GM18951 (cell line): ENCODE data around the gene SAMD4A.

ENCODE experiments used
- POLR2A ChIP-seq: IDR thresholded peaks from 4 replicates; pipeline ENCODE4 v1.6.1; 2011; ENCODE audit warnings: mild to moderate bottlenecking; ENCODE audit not compliant: insufficient read length, insufficient read depth; ENCODE audit errors: extremely low read depth
- in situ Hi-C: fragments of 300-500 bp; cut with MboI; formaldehyde crosslinking; loops from one replicate; pipeline ENCODE4 v1.12.0; 2022; ENCODE audit warnings: low sequenced_read_pairs, mixed read lengths, inconsistent platforms; ENCODE audit not compliant: unreplicated experiment

The SAMD4A gene

DNA sequence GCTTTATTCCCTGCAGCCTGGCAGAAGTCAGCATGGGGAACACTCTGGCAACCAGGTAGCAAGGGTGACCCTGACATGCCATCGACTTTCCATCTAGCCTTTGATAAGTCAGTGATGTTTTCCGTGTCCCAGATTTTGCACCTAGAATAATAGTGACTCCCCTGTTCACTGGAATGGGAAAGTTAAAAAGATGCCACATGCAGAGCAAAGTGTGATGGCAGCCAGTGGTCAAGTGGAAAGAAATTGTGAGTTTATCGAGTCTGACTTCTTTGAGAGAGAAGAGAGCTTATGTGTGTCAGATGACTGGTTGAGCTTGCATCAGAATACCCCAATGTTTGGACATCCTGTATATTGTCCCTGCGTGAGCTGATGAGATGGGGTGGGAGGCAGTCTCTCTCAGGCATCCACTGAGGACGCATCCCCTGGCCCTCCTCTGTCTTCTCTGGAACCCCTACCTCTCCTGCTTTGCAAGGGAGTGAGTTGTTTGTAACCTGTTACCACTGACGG is 187.2 kb downstream of the SAMD4A start:
- no peak for TF ChIP-seq POLR2A
- in situ Hi-C loops = no loop called here

DNA sequence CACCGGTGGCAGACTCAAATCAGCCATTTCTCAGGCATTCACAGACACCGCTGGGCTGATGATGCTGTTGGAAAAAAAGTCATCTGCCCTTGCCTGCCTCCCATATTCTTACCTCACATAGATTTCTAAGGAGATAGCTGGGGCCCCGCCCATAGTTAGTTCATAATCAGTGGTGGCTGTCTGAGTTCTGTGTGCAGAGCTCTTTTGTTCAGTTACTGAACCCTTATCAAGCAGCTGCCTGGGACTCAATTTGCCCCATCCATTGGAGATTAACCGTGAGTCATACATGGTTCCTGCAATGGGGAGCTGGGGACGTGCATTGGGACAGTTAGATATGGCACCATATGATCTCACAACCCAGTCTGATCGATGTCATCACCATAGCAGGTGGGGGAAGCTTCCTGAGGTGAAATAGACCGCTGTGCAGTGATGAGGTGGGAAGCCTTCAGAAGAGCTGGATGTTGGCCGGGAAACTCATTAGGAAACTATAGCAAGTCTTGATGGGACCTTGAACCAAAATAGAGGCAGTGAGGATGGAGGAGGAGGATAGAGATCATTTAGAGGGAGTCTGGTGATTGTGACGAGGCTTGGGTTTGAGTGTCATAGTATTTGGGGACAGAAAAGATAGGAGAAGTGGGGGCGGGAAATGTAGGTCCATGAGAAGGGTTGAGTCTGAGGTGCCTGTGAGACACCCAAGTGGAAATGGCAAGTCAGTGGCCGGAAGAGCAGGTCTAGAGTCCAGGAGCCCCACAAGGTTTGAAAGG is 187.9 kb downstream of the SAMD4A start:
- in situ Hi-C loops = no loop called here

DNA sequence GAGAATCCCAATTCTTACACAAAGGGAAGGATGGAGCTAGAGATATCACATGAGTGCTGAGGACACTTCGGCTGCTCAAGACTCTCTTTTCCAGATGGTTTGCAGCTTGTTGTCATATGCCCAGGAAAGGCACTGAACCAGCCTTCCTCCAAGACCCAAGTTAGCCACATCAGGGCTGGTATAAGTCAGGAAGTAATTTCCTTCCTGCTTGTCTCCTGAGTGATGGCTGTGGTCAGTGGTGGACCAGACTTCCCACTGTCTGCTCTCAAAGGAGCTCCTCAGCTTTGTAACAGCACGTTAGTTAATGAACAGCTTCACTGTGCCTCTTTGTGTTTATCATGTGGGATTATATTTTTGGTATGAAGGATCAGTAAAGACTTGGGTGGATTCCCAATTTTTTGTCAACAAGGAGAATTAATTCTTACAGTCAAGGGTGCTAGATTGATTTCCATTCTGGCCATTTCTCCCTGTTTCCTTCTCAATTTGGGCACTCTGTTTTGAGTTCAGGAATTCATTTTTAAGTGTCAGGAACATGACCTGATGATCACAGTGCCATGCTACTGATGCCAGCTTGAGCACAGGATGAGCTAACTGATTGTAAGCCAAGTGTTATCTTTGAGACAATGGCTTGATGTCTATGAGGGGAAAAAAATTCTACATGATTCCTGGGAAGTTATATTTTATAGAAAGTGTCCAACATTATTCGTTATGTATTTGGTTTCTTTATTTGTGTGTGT is 189.9 kb downstream of the SAMD4A start:
- in situ Hi-C loops = no loop called here
- TF ChIP-seq POLR2A = no peak

More for the DNA sequence above, 187.9 kb downstream of the SAMD4A start:
- TF ChIP-seq POLR2A = no peak

DNA sequence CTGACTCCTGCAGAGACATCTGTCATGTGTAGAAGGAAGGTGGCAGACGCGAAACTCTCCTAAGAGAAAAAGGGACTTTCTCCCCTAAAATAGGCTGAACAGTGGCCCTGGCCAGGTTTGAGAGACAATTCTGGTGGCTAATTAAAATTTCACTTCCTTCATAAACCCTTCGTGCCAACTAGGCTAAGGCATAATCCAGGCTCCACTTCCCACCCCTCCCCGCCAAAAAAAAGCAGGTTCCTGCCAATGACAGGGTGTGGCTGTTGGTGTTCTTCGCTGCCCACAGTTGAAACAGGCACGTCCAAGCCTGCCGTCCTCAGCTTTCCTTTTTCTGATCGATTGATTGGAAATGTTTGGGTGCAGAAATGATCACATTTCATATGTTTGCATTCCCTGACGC is 191.1 kb downstream of the SAMD4A start:
- TF ChIP-seq POLR2A = no peak
- in situ Hi-C loops = no loop called here

DNA sequence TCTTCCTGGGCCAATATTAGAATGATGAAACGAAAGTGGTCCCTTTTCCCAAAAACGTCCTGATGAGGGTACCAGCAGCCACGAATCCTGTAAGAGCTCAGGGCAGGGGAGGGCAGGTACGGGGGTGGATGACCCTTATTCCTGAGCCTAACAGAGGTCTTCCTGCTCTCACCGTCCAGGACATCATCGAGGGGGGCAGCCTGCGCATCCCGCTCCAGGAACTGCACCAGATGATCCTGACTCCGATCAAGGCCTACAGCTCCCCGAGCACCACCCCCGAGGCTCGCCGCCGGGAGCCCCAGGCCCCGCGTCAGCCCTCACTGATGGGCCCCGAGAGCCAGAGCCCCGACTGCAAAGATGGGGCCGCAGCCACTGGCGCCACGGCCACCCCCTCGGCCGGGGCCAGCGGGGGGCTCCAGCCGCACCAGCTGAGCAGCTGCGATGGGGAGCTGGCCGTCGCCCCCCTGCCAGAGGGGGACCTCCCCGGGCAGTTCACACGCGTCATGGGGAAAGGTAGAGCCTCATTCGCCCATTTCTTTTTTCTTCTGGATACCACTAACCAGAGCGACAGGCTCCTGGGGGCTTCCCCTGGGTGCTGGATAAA is 193.2 kb downstream of the SAMD4A start:
- in situ Hi-C loops = no loop called here
- TF ChIP-seq POLR2A = no peak

DNA sequence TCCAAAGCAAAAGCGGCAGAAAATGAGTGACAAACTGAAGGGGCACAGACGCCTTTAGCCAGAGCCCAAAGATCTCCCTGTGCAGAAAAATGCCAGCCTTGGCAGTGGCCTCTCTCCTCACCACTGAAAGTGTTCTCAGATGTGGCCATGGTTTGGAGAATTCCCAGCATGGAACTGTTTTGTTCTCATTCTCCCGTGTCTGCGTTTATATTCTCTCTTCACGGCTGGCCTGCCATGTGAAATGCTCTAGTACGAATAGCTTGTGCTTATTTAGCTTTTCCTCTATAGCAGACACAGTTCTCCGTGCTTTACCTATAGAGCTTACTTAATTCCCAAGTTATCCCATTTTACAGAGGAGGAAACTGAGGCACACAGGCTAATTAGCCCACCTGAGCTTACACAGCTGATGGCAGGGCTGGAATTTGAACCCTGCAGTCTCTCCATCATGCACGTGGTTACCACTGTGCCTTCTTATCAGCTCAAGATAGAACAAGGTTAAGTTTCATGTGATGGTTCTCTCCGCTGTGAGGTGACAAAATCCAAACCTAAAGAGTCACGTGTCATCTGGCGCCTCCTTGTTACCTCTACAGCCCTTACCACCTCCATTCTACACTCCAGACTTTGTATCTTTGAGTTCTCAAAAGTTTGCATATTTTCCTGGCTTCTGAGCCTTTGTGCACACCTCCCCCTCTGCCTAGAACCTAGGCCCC is 194.1 kb downstream of the SAMD4A start:
- in situ Hi-C loops = no loop called here
- no peak for TF ChIP-seq POLR2A

DNA sequence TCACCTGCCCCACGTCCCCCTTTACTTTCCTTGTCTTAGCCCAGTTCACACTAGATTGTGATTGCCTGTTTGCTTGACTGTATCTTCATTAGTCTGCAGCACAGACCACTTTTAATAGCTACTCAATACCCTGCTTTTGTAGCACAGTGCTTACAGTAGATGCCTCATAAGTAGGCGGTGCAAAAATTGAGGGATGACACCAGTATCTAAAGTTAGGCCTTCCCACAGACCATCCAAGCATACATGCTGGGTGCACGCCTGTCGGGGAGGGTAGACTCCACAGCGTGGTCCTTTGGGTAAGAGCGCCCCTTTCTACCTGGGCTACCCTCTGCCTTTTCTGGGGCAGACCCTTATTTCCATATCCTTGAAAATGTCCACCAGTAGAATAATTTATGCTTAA is 194.9 kb downstream of the SAMD4A start:
- in situ Hi-C loops = no loop called here
- no peak for TF ChIP-seq POLR2A

DNA sequence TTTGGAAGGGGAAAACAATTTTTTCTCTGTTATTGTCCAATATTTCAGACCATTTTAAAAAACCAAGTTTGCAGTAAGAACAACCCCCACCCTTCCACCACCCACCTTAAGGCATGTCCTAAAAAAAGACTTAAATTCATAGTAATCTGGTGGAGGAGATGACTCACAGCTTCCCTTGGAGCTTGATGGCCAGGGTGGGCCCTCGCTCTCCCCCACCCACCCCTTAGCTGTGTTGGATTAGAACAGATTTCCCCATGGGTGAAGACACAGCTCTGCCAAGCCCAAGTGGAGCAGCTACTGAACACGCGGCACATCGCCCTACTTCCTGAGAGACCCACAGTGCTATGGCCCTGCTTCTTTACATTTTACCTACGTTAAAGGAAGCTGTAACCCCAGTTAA is 195.4 kb downstream of the SAMD4A start:
- in situ Hi-C loops = no loop called here
- no peak for TF ChIP-seq POLR2A

DNA sequence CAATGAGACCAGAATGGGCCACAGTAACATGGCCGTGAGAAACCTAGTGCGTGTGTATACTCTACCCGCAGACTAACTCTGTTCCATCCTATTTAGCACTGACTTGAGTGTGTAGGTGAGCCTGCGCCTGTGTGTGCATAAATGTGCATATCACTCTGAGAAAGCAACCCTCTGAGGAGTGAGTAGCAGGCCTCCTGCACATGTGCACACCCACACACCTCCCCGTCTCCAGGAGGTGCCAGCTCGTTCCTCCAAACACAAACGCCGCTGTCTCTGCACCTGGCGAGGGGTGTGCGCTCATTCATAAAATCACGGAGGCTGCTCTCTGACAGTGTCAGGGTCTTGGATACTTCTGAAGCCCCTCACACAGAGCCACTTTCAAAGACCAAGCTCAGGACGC is 196.8 kb downstream of the SAMD4A start:
- no peak for TF ChIP-seq POLR2A
- in situ Hi-C loops = no loop called here

DNA sequence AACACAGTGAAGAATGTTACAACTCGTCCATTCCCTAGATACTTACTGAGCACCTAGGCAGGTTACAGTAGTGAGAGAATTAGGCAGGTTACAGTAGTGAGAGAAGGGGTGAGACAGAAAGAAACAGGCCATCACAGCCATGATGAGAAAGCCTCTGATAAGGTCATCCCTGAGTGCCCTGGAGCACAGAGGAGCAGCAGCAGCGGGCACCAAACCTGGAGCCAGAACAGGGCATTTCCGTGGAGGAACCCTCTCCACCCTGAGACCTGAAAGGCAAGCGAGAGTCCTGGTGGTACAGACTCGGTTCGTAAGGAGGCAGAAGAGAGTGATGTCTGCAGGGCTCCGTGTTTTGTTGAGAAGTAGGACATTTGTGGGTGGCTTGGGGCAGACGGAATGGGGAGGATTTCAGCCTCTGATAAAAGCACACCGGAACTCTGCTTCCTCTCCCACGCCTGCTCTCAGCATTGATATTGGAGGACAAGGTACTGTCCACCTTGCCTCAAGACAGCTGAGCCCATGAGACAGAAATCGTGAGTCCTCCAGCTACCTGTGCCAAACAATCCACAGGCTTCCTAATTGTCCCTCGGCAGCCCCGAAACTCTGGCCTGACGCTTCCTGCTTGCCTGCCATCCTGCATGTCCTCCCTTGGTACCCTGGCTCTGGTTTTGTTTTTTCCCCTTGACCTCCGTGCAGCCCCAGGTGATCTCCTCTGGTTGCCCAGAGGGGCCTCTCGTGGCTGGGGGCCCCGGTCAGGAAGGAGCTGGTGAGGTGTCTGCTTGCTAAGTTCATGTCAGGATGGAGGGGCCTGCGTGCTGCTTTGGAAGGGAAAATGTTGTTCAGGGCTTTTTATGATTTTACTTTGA is 199.6 kb downstream of the SAMD4A start:
- no peak for TF ChIP-seq POLR2A
- in situ Hi-C loops = no loop called here

DNA sequence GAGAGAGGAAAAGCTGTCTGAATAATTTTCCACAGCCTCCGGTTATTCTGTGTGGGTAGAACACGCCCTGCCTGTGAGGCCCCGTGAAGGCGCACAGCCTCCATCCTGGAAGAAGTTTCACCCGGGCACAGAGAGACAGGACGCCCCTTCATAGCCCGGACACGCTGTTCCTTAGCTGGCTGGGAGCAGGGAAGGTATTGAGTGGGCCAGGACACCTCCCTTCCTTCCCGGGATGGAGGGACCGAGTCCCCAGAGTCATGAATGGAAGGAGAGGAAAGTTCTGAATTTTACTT is 200.2 kb downstream of the SAMD4A start:
- in situ Hi-C loops = no loop called here
- TF ChIP-seq POLR2A = no peak

DNA sequence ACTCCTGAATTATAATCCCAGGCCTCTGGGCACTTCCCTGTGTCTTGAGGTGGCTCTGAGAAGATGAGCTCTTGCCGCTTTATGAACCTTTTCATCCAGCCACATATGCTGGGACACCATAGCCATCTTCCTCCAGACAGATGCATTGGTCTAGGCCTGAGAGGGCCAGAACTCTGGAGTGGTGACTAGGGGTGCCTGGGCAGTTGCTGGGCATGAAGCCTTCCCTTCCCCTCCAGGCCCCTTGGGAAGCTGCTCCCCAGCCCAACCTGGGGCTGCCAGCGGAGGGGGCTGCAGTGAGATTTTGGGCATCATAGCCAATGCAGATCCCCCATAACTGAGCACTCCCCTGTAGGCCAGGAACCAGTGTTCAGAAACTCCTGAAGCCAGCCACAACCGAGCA is 200.5 kb downstream of the SAMD4A start:
- in situ Hi-C loops = no loop called here
- TF ChIP-seq POLR2A = no peak
